ENCODE data around the gene MED23.
"Not testable (repeated sequence)": the region's sequence is repeated elsewhere in the genome, so short reads cannot be mapped to it uniquely, and the experiment has no call there.

MED23 gene

GRCh38 chr6:131574686-131575085 is 53.4 kb downstream of the MED23 start:
- DNase-seq (ENCODE audit: low read depth) = no peak

- DNase-seq (ENCODE audit: low read depth) = no peak
Measured at GRCh38 chr6:131574133-131574532, 53.9 kb downstream of the MED23 start.

- no peak for DNase-seq (ENCODE audit: low read depth)
Measured at GRCh38 chr6:131572686-131573415, 55.2 kb downstream of the MED23 start, which contains the start of gene ARG1. TSS of gene ARG1 (plus strand) at chr6:131573226. CDS start at chr6:131573283, 57 bp downstream.

DNA sequence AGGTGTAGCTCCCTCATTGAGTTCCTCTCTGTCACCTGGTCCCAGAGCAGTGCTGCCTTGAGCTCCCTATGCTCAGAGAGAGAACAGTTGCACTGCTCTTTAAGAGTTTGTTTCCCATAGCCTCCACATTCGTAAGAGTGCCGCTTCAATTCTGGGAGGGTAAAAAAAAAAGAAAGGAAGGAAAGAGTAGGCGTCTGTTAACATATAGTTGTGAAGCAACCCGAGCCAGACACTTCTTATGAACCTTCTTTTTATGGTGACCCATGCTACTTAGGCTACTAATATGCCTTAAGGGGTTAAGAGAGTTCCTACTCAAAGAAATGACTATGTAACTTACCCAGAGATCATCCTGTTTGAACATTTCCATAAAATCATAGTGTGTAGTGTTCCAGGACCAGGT is 59.3 kb downstream of the MED23 start:
- no peak for DNase-seq (ENCODE audit: low read depth)

GRCh38 chr6:131565056-131565455 is 63.0 kb downstream of the MED23 start:
- DNase-seq (ENCODE audit: low read depth) = no peak

- no peak for DNase-seq (ENCODE audit: low read depth)
Measured at GRCh38 chr6:131561925-131562707, 65.9 kb downstream of the MED23 start.

DNA sequence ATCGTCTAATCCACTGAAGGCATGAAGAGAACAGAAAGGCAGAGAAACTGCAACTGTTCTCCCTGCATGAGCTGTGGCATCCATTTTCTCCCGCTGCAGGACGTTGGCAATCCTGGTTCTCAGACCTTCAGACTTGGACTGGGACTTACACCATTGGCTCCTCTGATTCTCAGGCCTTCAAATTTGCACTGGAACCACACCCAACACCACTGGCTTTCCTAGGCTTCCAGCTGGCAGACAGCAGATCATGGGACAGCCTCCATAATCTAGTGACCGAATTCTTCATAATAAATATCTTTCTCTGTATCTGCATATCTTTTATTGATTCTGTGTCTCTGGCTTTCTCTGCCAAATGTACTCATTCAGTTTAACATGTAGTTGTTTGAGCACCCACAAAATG is 69.1 kb downstream of the MED23 start:
- DNase-seq (ENCODE audit: low read depth) = no peak

DNA sequence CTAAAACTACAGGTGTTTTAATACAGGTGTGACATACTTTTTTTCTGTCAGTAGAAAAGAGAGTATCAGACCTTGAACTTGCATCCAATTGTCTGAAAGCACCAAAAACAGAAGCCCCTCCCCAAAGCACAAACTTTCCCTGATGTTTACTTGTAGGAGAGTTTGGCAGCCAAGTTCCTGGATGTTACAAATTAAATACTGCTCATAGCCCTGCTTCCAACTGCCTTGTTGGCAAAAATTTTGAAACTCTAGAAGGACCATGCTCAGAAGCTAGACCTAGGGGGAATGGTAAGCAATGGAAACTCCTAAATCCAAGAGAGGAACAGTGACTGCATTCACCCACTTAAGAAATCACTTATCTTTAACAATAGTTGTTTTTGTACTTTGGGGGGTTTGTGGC is 72.0 kb downstream of the MED23 start:
- no peak for DNase-seq (ENCODE audit: low read depth)

- no peak for DNase-seq (ENCODE audit: low read depth)
Measured at GRCh38 chr6:131552572-131552971, 75.5 kb downstream of the MED23 start.

- DNase-seq (ENCODE audit: low read depth) = no peak
Measured at GRCh38 chr6:131551902-131552301, 76.1 kb downstream of the MED23 start.

DNA sequence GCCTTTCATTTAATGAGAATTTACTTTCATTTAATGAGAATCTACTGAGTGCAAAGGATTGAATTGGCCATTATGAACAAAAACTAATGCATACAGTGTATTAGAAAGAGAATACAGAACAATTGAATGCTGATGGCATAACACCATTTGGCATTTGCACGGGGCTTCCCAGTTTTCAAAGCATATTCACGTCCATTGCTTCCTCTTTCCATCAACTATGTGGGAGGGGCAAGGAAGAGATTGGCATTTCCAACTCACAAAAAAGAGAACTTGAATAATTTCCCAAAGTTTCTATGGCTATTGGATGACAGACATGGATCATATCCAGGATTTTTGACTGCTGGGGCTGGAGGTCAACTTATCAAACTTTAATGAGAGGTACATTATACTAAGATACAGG is 78.2 kb downstream of the MED23 start:
- no peak for DNase-seq (ENCODE audit: low read depth)

DNA sequence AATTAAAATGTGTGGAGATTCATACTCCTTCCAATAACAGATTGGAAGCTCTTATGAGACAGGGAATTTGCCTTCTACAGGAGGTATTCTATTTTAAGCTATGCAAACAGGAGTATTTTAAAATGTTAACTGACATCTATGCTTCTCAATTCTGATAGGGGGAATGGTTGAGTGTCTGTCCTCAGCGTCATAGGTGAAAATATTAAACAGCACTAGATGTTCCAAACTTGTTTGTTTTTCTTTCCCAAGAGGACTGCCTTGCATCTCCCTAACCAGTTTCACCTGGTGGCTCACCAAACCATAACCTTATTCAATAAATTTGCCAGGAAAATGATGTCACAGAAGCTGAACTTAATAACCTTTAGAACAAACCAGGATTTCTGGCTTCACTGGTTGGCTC is 79.6 kb downstream of the MED23 start:
- no peak for DNase-seq (ENCODE audit: low read depth)

- DNase-seq (ENCODE audit: low read depth) = no peak
Measured at GRCh38 chr6:131547488-131547887, 80.6 kb downstream of the MED23 start.

DNA sequence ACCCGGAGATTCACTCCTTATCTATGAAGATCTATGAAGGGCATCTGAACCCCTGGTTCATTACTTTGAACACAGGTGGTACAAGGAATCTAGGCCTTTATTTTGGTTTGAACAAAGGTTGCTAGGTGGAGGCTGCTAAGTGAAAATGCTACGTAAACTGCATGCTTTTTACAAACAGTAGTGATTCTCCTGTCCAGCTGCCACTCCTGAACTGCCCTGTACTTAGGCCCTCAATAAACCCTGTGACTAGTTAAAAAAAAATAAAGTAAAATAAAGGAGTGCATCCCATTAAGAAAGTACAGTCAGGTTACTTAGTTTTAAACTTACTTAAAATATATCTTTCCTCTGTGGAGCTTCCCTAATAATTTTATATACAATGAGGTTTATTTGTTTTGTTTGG is 82.7 kb downstream of the MED23 start:
- no peak for DNase-seq (ENCODE audit: low read depth)

- DNase-seq (ENCODE audit: low read depth) = not testable (repeated sequence)
Measured at GRCh38 chr6:131538615-131539014, 89.4 kb downstream of the MED23 start.

DNA sequence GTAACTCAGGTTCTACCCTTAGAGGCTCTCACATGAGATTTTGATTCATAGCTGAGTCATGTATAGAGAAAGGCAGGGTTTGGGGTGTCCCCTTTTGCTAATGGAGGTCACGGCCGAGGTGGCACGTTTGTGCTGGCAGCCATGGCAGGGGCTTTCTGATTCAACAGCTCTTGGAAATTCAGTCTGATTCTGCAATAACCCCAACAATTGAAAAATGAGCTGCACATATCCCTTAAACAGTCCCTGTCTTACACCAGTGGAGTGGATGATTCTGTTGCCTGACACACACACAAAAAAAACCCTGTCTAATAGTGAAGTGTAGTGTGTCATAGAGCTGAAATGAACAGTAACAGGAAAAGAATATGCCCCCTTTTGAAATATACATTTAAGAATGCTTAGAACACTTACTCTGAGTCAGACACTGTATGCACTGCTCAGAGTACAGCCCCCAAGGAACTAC is 95.4 kb downstream of the MED23 start:
- no peak for DNase-seq (ENCODE audit: low read depth)

- not testable (repeated sequence) for DNase-seq (ENCODE audit: low read depth)
Measured at GRCh38 chr6:131531681-131532080, 96.4 kb downstream of the MED23 start.

DNA sequence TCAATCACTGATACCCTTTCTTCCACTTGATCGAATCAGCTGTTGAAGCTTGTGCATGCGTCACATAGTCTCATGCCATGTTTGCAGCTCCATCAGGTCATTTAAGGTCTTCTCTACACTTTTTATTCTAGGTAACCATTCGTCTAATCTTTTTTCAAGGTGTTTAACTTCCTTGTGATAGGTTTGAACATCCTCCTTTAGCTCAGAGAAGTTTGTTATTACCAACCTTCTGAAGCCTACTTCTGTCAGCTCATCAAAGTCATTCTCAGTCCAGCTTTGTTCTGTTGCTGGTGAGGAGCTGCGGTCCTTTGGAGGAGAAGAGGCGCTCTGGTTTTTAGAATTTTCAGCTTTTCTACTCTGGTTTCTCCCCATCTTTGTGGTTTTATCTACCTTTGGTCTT is 97.1 kb downstream of the MED23 start:
- not testable (repeated sequence) for DNase-seq (ENCODE audit: low read depth)

- no peak for DNase-seq (ENCODE audit: low read depth)
Measured at GRCh38 chr6:131524695-131525336, 103.2 kb downstream of the MED23 start.

DNA sequence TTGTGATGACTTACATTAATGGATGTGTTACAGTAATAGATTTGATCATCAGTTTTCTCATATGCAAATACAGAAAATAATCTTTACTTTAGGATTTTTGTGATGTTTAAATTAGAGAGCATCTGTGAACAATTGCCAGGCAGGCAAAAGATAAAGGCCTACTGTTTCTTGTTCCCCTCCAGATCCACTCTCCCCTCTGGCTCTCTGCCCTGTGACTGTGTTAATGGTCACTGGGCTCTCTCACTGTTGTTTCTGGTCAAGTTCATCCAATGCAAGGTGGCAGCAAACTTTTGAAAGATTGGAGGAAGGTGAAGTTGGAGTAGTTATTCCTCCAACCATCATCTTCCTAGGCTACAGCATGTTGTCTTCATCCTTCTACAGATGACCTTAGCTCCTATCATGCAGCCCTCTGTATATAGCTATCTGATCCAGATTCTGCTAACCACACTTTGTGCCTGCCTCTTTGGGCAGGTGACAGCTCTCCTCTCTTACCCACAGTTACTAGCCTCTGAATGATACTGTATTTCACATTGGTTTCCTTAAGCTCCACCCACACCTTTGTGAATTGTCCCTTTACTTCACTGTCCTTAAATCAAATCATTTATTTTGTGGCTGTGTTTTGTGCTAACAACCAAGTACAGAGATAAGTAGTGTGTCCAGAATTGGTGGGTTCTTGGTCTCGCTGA is 103.9 kb downstream of the MED23 start:
- no peak for DNase-seq (ENCODE audit: low read depth)
